Measurements from ENCODE around the gene RGS3. TPM values are rescaled to one million over a fixed set of nuclear protein-coding genes. Genes with fewer than 3 reads are reported as not detected.

RGS3 gene
- total RNA-seq, 2 donors from 2014 or later = 170 to 202 TPM

DNA sequence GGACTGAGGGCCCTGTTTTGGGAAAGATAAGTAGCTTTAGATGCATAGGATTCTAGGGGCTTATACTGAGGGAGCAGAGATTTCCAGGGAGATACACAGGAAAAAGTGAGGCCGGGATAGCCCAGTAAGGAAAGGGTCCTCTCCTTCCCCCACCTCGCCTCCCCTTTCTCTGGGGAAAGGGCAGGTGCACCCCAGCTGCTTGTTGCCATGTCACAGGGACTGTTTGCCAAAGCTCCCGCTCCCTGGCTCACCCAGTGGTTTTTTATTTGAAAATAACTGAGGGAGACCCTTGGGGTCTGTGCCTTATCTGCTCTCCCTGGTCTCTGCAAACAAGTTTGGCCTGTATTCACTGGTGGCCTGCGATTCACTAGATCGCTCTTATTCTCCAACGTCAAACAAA lies 51.2 kb downstream of the RGS3 start:
- no peaks in the 10 kb centered on the region for H3K27me3 ChIP-seq (replicated peaks; ENCODE audit: insufficient read depth)
- peaks cover 24 to 36% of the 10 kb centered on the region in 2 donors for H3K4me1 ChIP-seq (ENCODE audit: control insufficient read depth in 1 of 2, low read depth in 2 of 2)
- no peak overlapping the region for H3K4me3 ChIP-seq
- DNase-seq (ENCODE audit: low spot score) = no peak
- no peaks in the 10 kb centered on the region for H3K9me3 ChIP-seq
- no peak for TF ChIP-seq CTCF (IDR thresholded peaks at IDR 0.05)
- H3K27ac ChIP-seq = no peak overlapping the region
- no peak for ATAC-seq (ENCODE audit: insufficient number of reproducible peaks, low FRiP score, low read depth)
- peaks cover 13% of the 10 kb centered on the region for H3K36me3 ChIP-seq

DNA sequence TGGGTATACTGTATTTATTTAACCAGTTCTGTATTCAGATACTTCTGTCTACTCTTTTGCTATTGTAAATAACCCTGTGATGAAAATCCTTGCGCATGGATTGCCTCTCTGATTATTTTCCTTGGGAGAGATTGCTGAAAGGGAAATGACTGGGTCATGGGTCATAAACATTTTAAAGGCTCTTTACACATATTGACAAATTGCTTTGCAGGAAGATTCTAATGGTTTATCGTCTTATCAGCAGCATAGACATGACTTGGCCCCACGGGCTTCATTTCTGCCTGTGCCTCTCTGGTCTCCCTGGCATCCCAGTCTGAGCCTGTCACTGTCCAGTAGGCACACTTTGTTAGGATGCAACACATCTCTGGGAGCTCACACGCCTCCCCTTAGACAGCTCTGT lies 52.3 kb downstream of the RGS3 start:
- H3K4me1 ChIP-seq (ENCODE audit: control insufficient read depth in 1 of 2, low read depth in 2 of 2) = peaks cover 25 to 36% of the 10 kb centered on the region in 2 donors
- no peak for TF ChIP-seq CTCF (IDR thresholded peaks at IDR 0.05)
- H3K27me3 ChIP-seq (replicated peaks; ENCODE audit: insufficient read depth) = no peaks in the 10 kb centered on the region
- peaks cover 13% of the 10 kb centered on the region for H3K36me3 ChIP-seq
- no peak overlapping the region for H3K4me3 ChIP-seq
- no peak overlapping the region for H3K27ac ChIP-seq
- DNase-seq (ENCODE audit: low spot score) (no peak), ATAC-seq (ENCODE audit: insufficient number of reproducible peaks, low FRiP score, low read depth) (no peak)
- H3K9me3 ChIP-seq = no peaks in the 10 kb centered on the region

GRCh38 chr9:113516840-113517577 lies 53.5 kb downstream of the RGS3 start:
- Histone ChIP-seq H3K27me3 (replicated peaks; ENCODE audit: insufficient read depth) (no peaks in the 10 kb centered on the region), H3K36me3 (peaks cover 13% of the 10 kb centered on the region), H3K27ac (peak overlapping the region; percentile 22 to 90), H3K4me1 (ENCODE audit: control insufficient read depth in 1 of 2, low read depth in 2 of 2) (peaks cover 30 to 38% of the 10 kb centered on the region in 2 donors), H3K9me3 (no peaks in the 10 kb centered on the region), H3K4me3 (no peak overlapping the region)
- no peak for TF ChIP-seq CTCF (IDR thresholded peaks at IDR 0.05)
- ATAC-seq (ENCODE audit: insufficient number of reproducible peaks, low FRiP score, low read depth) = no peak
- no peak for DNase-seq (ENCODE audit: low spot score)

DNA sequence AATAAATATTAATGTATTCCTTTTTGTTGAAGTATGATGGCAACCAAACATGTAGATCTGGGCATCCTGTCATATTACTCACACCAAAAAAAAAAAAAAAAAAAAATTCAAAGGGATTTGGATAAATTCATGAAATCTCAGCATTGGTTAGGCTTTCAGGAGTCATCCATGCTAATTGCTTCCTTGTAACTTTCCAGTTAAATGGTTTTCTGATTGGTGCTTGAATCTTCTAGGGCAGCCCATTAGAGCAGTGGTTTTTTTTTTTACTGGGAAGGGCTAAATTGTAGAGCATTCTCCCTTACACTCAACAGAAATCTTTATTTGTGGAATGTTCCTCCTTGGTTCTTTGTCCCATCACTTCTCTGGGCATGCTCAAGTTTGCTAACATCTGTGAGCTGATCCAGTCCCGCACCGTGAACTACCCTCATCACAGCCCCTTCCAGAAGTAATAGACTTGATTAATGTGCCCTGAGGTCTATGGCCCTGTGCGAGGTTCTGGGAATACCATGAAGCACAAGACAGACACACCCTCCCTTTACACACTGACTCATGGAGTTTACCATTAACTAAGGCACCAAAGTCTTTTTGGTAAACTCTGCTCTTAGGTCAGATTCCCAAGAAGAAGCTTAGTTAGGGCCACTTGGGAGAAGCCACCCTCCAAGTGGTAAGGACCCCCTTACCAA lies 56.0 kb downstream of the RGS3 start:
- no peak for TF ChIP-seq CTCF (IDR thresholded peaks at IDR 0.05)
- Histone ChIP-seq H3K4me1 (ENCODE audit: control insufficient read depth in 1 of 2, low read depth in 2 of 2) (peaks cover 55 to 63% of the 10 kb centered on the region in 2 donors), H3K36me3 (peaks cover 7% of the 10 kb centered on the region), H3K27me3 (replicated peaks; ENCODE audit: insufficient read depth) (no peaks in the 10 kb centered on the region), H3K27ac (peak overlapping the region; percentile 90 to 93), H3K4me3 (no peak overlapping the region), H3K9me3 (no peaks in the 10 kb centered on the region)
- DNase-seq (ENCODE audit: low spot score) = no peak
- peak; percentile 8 for ATAC-seq (ENCODE audit: insufficient number of reproducible peaks, low FRiP score, low read depth)

DNA sequence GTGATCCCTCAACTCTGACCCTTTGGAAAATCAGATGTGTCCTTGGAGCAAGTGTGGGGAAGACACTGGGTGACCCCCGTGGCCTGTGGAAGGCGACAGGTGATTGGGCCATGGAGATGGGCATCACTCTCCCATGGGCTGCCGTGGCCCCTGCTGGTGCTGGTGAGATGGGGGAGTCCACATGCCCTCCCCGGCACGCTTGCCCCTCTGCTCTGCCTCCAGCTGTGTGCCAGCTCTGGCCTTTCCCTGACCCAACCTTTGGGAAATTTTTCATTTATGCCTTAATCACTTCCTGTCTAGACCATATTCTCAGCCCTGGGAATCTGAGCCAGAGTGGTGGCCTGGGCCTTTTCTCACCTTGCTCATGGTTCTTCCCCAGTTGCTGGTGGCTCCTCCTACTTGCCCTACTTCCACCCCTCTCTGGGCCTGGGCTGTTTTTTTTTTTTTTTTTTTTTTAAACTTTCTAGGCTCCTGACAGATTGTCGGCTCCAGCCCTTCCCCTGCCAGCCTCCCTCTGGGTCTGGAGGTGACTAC lies 56.6 kb downstream of the RGS3 start:
- Histone ChIP-seq H3K27ac (peak overlapping the region; percentile 90 to 93), H3K4me3 (no peak overlapping the region), H3K36me3 (peaks cover 1% of the 10 kb centered on the region), H3K9me3 (no peaks in the 10 kb centered on the region), H3K27me3 (replicated peaks; ENCODE audit: insufficient read depth) (no peaks in the 10 kb centered on the region), H3K4me1 (ENCODE audit: control insufficient read depth in 1 of 2, low read depth in 2 of 2) (peaks cover 61 to 69% of the 10 kb centered on the region in 2 donors)
- DNase-seq (ENCODE audit: low spot score) (peak; percentile 43), ATAC-seq (ENCODE audit: insufficient number of reproducible peaks, low FRiP score, low read depth) (peak; percentile 71)
- TF ChIP-seq CTCF (IDR thresholded peaks at IDR 0.05) = no peak

Data from thoracic aorta (tissue), 2 donors.